ENCODE results near the gene RUNX1.

The RUNX1 gene

DNA sequence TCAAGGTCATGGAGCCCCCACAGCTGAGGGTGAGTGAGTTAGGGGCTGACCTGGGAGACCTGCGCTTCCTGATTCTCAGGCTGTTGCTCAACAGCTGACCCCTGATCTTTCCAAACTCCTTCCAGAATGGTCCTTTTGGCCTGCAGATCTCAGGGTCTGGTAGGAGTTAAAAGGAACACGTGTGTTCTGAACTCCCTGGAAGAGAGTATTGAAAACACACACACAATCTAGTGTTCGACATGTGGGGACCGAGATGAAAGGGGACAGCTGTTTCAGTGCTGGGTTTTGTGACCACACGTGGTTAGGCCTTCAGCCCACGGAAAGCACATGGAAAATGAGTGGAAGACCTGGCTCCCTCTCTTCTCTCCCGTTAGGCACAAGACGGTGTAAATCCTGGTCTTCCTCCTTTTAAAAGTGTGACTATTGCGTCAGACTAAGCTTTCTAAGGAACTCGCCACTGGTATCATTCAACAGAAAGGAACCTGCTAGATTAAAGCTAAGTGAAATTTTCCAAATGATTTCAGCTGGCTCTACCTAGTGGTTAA, 49.6 kb downstream of the RUNX1 start:
- TF ChIP-seq RARB (CRISPR knock-in tag; IDR thresholded peaks at IDR 0.05) (no peak), ZFP30 (CRISPR knock-in tag; IDR thresholded peaks at IDR 0.05) (no peak), SNAI2 (CRISPR knock-in tag; IDR thresholded peaks at IDR 0.05) (no peak), OSR1 (CRISPR knock-in tag; IDR thresholded peaks at IDR 0.05) (no peak), TCF4 (CRISPR knock-in tag; IDR thresholded peaks at IDR 0.05; ENCODE audit: borderline replicate concordance) (no peak), BACH2 (CRISPR knock-in tag; IDR thresholded peaks at IDR 0.05; ENCODE audit: borderline replicate concordance) (no peak), ZNF565 (CRISPR knock-in tag; conservative IDR thresholded peaks at IDR 0.05; ENCODE audit: low read depth) (no peak)
- ATAC-seq = no peak

GRCh38 chr21:34998176-34998575, 50.9 kb downstream of the RUNX1 start:
- ATAC-seq = no peak
- TF ChIP-seq ZNF565 (CRISPR knock-in tag; conservative IDR thresholded peaks at IDR 0.05; ENCODE audit: low read depth) (no peak), ARNTL (CRISPR knock-in tag; IDR thresholded peaks at IDR 0.05; ENCODE audit: borderline replicate concordance, low read depth) (no peak), ZFP30 (CRISPR knock-in tag; IDR thresholded peaks at IDR 0.05) (no peak), TSHZ2 (CRISPR knock-in tag; IDR thresholded peaks at IDR 0.05) (no peak), PATZ1 (CRISPR knock-in tag; IDR thresholded peaks at IDR 0.05; ENCODE audit: borderline replicate concordance) (no peak), ZC3H10 (CRISPR knock-in tag; IDR thresholded peaks at IDR 0.05) (no peak), GLIS3 (CRISPR knock-in tag; IDR thresholded peaks at IDR 0.05) (no peak), BACH2 (CRISPR knock-in tag; IDR thresholded peaks at IDR 0.05; ENCODE audit: borderline replicate concordance) (no peak), CREB5 (CRISPR knock-in tag; IDR thresholded peaks at IDR 0.05; ENCODE audit: low read depth) (no peak), ESRRG (CRISPR knock-in tag; IDR thresholded peaks at IDR 0.05) (no peak), ISL1 (CRISPR knock-in tag; IDR thresholded peaks at IDR 0.05) (no peak), TOX (CRISPR knock-in tag; IDR thresholded peaks at IDR 0.05; ENCODE audit: borderline replicate concordance) (no peak), ZFP3 (CRISPR knock-in tag; IDR thresholded peaks at IDR 0.05) (no peak), RARB (CRISPR knock-in tag; IDR thresholded peaks at IDR 0.05) (no peak), ZNF70 (CRISPR knock-in tag; IDR thresholded peaks at IDR 0.05) (no peak)
- TF ChIP-seq, protein P1, sequence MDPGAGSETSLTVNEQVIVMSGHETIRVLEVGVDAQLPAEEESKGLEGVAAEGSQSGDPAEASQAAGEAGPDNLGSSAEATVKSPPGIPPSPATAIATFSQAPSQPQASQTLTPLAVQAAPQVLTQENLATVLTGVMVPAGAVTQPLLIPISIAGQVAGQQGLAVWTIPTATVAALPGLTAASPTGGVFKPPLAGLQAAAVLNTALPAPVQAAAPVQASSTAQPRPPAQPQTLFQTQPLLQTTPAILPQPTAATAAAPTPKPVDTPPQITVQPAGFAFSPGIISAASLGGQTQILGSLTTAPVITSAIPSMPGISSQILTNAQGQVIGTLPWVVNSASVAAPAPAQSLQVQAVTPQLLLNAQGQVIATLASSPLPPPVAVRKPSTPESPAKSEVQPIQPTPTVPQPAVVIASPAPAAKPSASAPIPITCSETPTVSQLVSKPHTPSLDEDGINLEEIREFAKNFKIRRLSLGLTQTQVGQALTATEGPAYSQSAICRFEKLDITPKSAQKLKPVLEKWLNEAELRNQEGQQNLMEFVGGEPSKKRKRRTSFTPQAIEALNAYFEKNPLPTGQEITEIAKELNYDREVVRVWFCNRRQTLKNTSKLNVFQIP (CRISPR knock-in tag; IDR thresholded peaks at IDR 0.05; ENCODE audit: borderline replicate concordance, low read depth) = no peak
- TF ChIP-seq, protein P2, sequence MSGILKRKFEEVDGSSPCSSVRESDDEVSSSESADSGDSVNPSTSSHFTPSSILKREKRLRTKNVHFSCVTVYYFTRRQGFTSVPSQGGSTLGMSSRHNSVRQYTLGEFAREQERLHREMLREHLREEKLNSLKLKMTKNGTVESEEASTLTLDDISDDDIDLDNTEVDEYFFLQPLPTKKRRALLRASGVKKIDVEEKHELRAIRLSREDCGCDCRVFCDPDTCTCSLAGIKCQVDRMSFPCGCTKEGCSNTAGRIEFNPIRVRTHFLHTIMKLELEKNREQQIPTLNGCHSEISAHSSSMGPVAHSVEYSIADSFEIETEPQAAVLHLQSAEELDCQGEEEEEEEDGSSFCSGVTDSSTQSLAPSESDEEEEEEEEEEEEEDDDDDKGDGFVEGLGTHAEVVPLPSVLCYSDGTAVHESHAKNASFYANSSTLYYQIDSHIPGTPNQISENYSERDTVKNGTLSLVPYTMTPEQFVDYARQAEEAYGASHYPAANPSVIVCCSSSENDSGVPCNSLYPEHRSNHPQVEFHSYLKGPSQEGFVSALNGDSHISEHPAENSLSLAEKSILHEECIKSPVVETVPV (CRISPR knock-in tag; IDR thresholded peaks at IDR 0.05) = no peak

DNA sequence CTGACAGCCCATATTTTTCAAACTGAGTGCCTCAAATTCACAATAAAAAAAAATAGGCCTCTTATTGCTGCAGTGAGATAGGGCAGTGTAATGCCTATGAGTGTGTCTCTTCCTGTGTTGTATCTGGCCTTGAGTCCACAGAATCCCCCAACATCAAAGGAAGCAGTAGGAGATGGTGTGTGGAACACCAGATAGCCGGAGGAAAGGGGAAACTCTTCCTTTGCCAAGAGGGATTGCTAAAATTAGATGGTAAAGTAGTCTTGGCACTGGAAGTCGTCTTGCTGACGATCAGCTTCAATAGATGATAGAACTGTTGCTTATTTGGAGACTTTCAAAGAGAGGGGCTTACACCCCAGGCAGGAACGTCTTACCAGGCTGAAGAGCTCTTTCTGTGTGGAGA, 51.8 kb downstream of the RUNX1 start:
- TF ChIP-seq GLIS3 (CRISPR knock-in tag; IDR thresholded peaks at IDR 0.05) (no peak), CREB5 (CRISPR knock-in tag; IDR thresholded peaks at IDR 0.05; ENCODE audit: low read depth) (no peak), ARNTL (CRISPR knock-in tag; IDR thresholded peaks at IDR 0.05; ENCODE audit: borderline replicate concordance, low read depth) (no peak), TOX (CRISPR knock-in tag; IDR thresholded peaks at IDR 0.05; ENCODE audit: borderline replicate concordance) (no peak), ZFP3 (CRISPR knock-in tag; IDR thresholded peaks at IDR 0.05) (no peak), BACH2 (CRISPR knock-in tag; IDR thresholded peaks at IDR 0.05; ENCODE audit: borderline replicate concordance) (no peak), ZC3H10 (CRISPR knock-in tag; IDR thresholded peaks at IDR 0.05) (no peak), TCF4 (CRISPR knock-in tag; IDR thresholded peaks at IDR 0.05; ENCODE audit: borderline replicate concordance) (no peak)
- TF ChIP-seq, protein P1 (CRISPR knock-in tag; IDR thresholded peaks at IDR 0.05; ENCODE audit: borderline replicate concordance, low read depth) = no peak
- TF ChIP-seq, protein P2 (CRISPR knock-in tag; IDR thresholded peaks at IDR 0.05) = no peak

More for the DNA sequence above, 51.8 kb downstream of the RUNX1 start:
- ATAC-seq = no peak

Data from SK-N-SH treated with all-trans-retinoic acid at 6 μM for 48 hours (cell line).